SK-N-MC (cell line): ENCODE data around the gene KCNQ4.

Experiments
- DNase-seq: peaks from one replicate; pipeline ENCODE4 v3.0.0-alpha.2; 2011; ENCODE audit warnings: low read depth, low spot score
- H3K27ac ChIP-seq: fragments of 200-600 bp; sonication (generic); 2 replicates; pipeline ENCODE4 v1.5.1; 2016; ENCODE audit warnings: mixed run types
- H3K36me3 ChIP-seq: fragments of 200-600 bp; sonication (generic); 2 replicates; pipeline ENCODE4 v1.6.1; 2017; ENCODE audit warnings: antibody characterized with exemption, low read length, mixed read lengths; ENCODE audit not compliant: insufficient read depth
- H3K4me3 ChIP-seq: fragments of 200-600 bp; sonication (generic); 2 replicates; pipeline ENCODE4 v1.5.1; 2016
- H3K9ac ChIP-seq: fragments of 200-600 bp; sonication (generic); 2 replicates; pipeline ENCODE4 v1.8.0; 2017; ENCODE audit warnings: mixed run types, mixed read lengths; ENCODE audit not compliant: insufficient read length
- H3K9me3 ChIP-seq: fragments of 200-600 bp; sonication (generic); 2 replicates; pipeline ENCODE4 v1.6.1; 2017; ENCODE audit warnings: low read depth, mild to moderate bottlenecking, antibody characterized with exemption, low read length, moderate library complexity, mixed read lengths
- EZH2 ChIP-seq: fragments of 200-600 bp; sonication (generic); IDR thresholded peaks from one replicate; pipeline ENCODE4 v1.6.1; 2017; ENCODE audit warnings: antibody characterized with exemption
- FOXP2 ChIP-seq: optimal IDR thresholded peaks from 2 replicates; pipeline ENCODE3; 2011; ENCODE audit warnings: mild to moderate bottlenecking, moderate library complexity; ENCODE audit not compliant: insufficient read depth; ENCODE audit errors: extremely low read length, control extremely low read depth
- POLR2AphosphoS5 ChIP-seq: IDR thresholded peaks from 2 replicates; pipeline ENCODE4 v1.6.1; 2012; ENCODE audit warnings: mild to moderate bottlenecking, low read depth, low read length, borderline replicate concordance

The KCNQ4 gene

DNA sequence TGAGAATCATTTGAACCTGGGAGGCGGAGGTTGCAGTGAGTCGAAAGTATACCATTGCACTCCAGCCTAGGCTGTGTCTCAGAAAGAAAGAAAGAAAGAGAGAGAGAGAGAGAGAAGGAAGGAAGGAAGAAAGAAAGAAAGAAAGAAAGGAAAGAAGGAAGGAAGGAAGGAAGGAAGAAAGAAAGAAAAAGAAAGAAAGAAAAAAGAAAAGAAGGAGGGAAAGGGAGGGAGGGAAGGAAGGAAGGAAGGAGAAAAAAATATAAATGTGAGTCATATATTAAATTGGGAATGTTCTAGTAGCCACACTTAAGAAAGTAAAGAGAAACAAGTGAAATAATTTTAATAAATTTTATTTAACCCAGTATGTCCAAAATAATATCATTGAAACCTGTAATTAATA, 95.3 kb downstream of the KCNQ4 start:
- Histone ChIP-seq H3K4me3 (no peak overlapping the region), H3K9me3 (no peaks in the 10 kb centered on the region), H3K36me3 (no peaks in the 10 kb centered on the region), H3K27ac (peak overlapping the region; percentile 73; the same call in 1 of the 2 replicates), H3K9ac (no peak overlapping the region)
- no peak for DNase-seq
- TF ChIP-seq POLR2AphosphoS5 (no peak), EZH2 (no peak), FOXP2 (no peak)

DNA sequence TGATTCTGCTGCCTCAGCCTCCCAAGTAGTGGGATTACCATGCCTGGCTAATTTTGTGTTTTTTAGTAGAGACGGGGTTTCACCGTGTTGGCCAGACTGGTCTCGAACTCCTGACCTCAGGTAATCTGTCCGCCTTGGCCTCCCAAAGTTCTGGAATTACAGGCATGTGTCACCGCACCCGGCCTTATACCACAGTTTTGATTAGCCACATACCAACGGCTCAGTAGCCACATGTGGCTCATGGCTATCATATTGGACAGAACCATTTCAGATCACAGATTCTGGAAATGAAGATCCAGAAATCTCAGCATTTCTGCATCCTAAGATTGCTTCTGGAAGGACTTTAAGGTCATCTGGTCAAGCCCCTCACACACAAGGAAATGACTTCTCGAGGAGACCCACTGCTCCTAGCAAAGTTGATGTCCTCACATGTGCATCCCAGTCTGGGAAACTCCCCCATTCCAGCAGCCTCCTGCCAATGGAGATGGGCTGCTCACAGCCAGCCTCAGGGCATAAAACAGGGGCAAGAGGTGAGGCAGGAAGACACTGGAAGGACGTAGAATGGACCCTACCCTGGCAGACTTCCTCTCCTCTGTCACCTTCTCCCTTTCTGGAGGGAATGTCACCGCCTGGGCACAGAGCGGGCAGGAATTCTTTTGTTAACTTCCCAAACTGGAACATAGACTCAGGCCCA, 96.0 kb downstream of the KCNQ4 start:
- DNase-seq, result no peak
- Histone ChIP-seq H3K36me3 (no peaks in the 10 kb centered on the region), H3K9ac (no peak overlapping the region), H3K27ac (no peak overlapping the region), H3K4me3 (no peak overlapping the region), H3K9me3 (no peaks in the 10 kb centered on the region)
- no peak for TF ChIP-seq POLR2AphosphoS5
- TF ChIP-seq EZH2, result no peak
- no peak for TF ChIP-seq FOXP2

DNA sequence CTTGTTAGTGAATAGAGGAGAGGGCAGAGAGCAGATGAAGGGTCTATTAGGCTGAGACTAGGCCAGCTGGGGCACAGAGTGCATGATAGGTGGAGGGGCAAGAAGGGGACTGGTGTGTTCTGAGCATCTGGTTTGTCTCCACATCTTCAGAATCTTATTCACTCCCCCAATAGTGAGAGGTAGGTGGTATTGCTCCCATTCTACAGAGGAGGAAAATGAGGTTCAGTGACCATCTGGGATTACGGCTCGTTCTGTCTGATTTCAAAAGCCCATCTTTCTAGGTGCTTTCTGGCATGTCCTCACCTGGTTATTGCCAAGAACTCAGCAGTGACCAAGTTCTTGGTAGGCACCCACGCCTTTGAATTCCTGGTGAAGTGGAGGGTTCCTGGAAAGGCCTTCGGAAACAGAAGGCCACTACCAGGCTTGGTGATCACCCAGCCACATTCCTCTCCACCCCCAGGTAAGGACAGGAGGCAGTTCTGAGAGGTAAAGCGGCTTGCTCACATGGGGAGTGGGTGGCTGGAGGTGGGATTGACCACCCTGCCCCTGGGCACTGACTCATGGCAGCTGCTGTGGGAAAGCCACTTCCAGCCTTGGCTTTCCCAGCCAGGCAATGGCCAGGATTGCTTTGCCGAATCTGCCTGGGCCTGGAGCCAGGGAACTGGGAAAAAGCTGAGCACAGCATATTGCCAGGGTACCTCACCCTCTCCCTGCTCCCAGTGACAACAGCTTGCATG, 97.4 kb downstream of the KCNQ4 start:
- no peak for TF ChIP-seq POLR2AphosphoS5
- no peak for TF ChIP-seq FOXP2
- TF ChIP-seq EZH2, result no peak
- no peaks in the 10 kb centered on the region for H3K36me3 ChIP-seq
- no peak overlapping the region for H3K4me3 ChIP-seq
- H3K27ac ChIP-seq, result no peak overlapping the region
- H3K9me3 ChIP-seq, result no peaks in the 10 kb centered on the region
- no peak overlapping the region for H3K9ac ChIP-seq
- DNase-seq, result no peak

DNA sequence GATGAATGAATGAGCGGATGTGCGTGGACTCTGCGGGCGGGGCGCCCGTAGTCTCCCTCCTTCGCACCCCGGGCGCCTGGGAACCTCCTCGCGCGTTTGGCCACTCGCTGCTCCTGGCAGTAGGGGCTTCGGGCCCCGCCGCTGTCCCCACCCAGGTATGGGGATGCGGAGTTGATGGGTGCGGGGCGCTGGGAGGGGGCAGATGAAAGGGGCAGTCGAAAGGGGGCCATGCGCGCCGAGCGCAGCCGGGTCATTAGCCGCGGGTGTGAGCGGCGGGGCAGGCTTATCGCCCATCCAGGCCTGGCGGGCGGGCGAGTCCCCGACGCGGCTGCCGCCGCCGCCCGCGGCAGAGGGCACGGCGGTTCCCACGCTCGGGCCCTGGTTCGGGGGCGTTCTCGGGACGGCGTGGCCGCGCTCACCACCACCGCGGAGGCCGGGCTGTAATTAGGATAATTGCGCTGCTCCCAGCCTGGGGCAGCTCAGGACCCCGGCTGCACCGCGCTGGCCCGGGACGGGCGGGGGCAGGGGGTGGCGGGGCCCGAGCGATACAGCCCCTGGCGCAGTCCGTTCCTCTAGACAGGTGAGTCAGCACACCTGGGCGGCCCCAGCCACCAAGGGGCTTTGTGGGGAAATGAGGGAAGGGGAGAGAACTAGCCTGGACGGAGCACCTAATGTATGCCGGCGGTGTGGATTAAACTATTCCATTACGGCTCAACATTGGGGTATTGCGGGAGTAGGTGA, 100.6 kb downstream of the KCNQ4 start:
- Histone ChIP-seq H3K9me3 (no peaks in the 10 kb centered on the region), H3K4me3 (no peak overlapping the region), H3K36me3 (no peaks in the 10 kb centered on the region), H3K27ac (no peak overlapping the region), H3K9ac (no peak overlapping the region)
- TF ChIP-seq FOXP2 (no peak), POLR2AphosphoS5 (no peak), EZH2 (no peak)
- no peak for DNase-seq

DNA sequence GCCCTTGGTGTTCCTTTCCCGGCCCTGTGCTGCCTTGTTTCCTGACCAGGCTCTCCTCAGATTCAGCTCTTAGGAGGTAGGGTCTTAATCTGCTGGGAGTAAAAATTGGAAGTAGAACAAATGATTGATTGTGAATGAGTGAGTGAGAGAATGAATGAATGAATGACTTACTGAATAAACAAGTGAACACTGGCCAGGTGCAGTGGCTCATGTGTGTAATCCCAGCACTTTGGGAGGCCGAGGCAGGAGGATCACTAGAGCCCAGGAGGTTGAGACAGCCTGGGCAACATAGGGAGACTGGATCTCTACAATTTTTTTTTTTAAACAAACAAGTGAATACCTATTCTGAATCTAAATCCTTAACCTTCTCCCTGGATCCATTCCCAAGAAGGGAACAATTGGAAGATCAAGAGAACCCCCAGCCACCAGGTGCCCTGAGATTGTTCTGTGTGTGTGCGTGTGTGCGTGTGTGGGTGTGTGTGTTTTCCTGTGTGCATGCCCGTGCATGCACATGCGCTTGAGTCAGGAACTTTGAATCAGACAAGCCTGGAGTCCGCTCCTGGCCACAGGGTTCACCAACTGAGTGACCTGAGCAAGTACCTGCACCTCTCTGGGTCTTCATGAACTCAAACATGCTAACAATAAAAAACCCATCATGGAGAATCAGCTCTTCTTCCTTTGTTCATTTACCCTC, 102.9 kb downstream of the KCNQ4 start:
- no peak for DNase-seq
- no peaks in the 10 kb centered on the region for H3K9me3 ChIP-seq
- H3K4me3 ChIP-seq, result no peak overlapping the region
- H3K9ac ChIP-seq, result no peak overlapping the region
- H3K36me3 ChIP-seq, result no peaks in the 10 kb centered on the region
- TF ChIP-seq EZH2, result no peak
- TF ChIP-seq POLR2AphosphoS5, result no peak
- no peak for TF ChIP-seq FOXP2
- H3K27ac ChIP-seq, result no peak overlapping the region

DNA sequence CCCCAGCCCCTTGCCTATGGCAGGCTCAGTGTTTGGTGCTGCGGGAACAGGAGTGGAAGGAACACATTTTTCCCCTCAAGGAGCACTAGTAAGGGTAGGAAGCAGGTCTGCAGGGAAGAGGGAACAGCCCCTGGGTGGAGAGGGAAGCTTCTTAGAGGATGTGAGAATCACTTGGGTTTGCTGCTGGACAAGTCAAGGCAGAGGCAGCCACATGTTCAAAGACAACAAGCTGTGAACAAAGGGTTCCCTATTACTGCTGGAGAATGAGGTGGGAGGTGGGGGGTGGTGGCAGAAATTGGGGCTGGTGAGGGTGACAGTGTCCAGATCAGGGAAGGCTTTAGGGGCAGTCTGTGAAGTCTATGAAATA, 103.4 kb downstream of the KCNQ4 start:
- Histone ChIP-seq H3K4me3 (no peak overlapping the region), H3K36me3 (no peaks in the 10 kb centered on the region), H3K27ac (no peak overlapping the region), H3K9ac (no peak overlapping the region), H3K9me3 (no peaks in the 10 kb centered on the region)
- no peak for DNase-seq
- TF ChIP-seq FOXP2 (no peak), POLR2AphosphoS5 (no peak), EZH2 (no peak)

DNA sequence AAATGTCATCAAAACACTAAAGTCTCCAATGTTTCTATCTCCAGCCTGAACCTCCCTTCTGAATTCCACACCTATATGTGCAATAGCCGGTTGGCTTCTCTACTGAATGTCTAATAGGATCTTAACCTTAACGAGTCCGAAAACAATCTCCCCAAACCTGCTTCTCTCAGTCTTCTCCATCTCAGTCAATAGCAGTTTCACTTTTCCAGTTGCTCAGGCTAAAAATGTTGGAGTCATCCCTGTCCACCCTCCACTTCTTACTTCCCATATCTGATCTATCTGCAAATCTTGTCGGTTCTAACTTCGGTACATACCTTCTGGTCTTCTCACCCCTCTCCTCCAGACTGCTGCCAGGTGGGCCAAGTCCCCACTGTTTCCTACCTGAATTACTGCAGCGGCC, 104.1 kb downstream of the KCNQ4 start:
- Histone ChIP-seq H3K9ac (no peak overlapping the region), H3K27ac (no peak overlapping the region), H3K9me3 (no peaks in the 10 kb centered on the region), H3K4me3 (no peak overlapping the region), H3K36me3 (no peaks in the 10 kb centered on the region)
- DNase-seq, result no peak
- TF ChIP-seq POLR2AphosphoS5, result no peak
- TF ChIP-seq FOXP2, result no peak
- no peak for TF ChIP-seq EZH2
